Stimulated activated CD4-positive, alpha-beta T cell treated with anti-CD3 and anti-CD28 coated beads, Interleukin-4, amount 100 ng/mL, for 48 hours (primary cell): ENCODE measurements around the gene TNNT3.

Source experiments
- DNase-seq, 2 donors: peaks; one replicate each; pipeline ENCODE4 v3.0.0-alpha.2; 2020; ENCODE audit warnings: low read depth in 2 of 2

TNNT3 gene

DNA sequence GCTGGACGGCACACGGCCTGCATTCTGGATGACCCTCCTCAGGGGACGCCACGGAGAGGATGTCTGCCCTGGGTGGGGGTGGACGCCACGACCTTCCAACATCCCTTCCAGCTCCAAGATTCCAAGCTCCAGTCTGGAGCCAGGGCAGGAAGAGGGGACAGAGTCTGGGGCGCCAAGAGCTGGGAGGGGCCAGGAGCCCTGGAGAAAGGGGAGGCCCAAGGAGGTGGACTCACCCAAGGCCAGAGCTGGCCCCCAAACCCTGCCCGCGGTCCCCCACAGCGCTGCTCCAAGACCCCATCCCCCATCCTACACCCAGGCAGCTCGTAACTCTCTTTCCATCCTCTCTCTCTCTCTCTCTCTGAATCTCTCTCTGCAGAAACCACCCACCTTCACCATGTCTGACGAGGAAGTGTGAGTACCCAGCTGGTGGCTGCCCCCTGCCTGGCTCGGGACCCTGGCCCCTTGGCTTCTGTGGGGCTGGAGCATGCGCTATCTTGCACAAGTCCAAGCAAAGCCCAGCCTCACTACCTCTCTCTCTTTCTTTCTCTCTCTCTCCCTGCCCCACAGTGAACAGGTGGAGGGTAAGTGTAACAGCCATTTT, 3.1 kb downstream of the TNNT3 start:
- DNase-seq, result no peak

DNA sequence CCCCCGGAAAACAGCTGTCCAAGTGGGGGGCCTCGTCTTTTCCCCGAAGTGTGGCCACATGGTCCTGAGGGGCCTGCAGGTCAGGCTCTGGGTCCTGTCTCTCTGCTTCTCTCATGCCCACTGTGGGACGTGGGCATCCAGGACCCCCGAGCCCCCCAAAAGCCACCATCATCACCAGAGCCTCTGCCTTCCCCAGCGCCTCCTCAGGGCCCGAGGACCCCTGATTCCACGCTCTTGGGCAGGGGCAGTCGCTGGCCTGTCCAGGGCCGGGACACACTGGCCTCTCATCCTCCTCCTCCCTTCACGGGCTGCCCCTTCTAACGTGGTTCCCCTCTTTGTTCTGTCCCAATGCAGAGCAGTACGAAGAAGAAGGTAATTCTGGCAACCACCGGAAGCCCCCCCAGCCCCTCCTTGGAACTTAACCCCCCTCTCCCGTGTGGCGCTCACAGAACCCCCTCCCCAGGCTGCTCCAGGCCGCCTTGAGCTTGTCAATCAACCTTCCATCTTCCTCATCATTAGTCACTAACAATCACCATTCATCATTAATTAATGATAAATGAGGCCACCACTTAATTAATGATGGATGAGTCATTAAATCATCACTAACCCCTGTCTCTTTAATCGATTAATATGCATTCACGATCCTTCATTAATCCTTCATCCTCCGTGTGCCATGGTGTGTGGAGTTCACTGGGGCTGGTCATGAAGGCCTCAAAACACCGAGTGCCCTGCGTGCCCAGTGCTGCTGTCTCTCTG, 3.9 kb downstream of the TNNT3 start:
- DNase-seq, result no peak

DNA sequence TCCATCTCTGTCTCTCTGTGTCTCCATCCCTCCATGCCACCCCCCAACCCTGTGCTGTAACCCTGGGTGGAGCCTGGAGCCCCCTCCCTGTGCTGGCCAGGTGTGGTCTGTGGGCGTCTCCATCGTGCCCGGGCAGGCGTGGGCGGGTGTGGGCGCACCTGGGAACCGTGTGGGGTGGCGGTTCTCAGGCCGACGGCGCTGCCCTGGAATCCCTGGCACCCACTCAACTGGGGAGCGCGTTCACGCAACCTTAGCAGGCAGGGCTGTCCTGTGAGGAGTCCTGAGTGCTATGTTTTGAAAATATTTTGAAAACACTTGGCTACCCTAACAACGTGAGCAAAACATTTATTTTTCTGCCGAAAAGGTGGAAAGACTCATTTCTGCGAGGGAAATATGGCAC, 4.7 kb downstream of the TNNT3 start:
- DNase-seq, result no peak

DNA sequence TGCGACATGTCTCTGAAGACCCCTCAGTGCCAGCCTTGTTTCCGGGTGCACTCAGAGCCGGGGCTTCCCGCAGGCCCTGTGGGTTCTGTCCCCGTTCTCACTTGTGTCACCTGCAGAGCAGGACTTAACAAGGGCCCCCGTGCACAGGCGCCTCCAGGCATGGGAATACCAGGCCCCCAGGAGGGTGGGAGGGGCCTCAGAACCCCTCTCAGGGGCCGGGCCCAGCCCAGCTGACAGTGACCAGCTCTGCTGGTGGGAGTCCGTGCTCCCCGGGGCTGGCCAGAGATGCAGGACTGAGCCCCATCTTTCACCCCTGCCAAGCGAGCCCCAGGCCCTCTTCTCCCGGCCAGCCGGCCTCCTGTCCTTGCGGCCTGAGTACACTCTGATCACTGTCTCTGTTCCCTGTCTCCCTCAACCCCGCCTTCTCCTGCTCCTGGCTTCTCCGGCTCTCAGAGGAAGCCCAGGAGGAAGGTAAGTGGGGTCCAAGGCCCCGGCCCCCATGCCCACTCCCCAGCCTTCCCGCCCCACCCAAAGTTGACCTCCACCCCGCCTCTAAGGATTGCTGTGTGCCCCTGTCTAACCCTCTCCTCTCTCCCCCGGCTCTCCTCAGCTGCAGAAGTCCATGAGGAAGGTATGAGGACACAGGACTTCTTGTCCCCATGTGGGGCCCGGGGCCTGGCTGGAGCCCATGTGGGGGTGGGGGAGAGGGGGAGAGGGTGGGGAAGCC, 5.3 kb downstream of the TNNT3 start:
- DNase-seq, result no peak

DNA sequence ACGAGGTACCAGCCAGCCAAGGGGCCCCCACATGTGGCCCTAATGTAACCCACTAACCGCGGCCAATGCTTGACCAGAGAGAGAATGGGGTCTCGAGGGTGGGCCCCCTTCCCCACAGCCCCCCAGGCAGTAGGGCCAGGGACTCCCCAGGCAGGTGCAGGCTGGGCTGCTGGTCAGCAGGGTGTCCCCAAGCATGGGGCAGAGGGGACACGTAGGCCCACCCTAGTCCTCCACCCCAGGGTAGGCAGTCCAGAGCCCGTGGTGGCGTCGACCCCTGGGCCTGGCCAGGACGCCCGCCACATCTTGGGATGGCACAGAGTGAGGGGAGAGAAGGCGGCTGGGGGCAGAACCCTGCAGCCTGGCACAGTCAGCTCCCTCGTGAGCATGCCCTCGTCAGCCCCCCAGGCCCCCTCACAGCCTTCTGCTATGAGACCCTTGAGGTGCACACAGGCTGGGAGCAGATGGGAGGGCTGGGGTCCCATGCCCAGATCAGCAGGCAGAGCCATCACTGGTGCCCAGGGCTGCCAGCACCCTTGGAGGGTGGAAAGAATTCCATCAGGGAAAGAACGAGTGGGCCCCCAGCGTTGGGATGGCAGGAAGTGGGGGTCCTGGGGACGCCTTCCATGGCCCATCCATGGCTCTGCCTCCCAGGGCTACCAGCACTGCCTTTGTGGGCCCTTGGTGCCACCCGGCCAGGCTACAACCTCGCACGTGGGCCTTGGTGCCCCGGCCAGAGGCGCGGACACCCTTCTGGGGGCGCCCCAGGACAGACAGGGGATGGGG, 6.1 kb downstream of the TNNT3 start:
- no peak for DNase-seq

DNA sequence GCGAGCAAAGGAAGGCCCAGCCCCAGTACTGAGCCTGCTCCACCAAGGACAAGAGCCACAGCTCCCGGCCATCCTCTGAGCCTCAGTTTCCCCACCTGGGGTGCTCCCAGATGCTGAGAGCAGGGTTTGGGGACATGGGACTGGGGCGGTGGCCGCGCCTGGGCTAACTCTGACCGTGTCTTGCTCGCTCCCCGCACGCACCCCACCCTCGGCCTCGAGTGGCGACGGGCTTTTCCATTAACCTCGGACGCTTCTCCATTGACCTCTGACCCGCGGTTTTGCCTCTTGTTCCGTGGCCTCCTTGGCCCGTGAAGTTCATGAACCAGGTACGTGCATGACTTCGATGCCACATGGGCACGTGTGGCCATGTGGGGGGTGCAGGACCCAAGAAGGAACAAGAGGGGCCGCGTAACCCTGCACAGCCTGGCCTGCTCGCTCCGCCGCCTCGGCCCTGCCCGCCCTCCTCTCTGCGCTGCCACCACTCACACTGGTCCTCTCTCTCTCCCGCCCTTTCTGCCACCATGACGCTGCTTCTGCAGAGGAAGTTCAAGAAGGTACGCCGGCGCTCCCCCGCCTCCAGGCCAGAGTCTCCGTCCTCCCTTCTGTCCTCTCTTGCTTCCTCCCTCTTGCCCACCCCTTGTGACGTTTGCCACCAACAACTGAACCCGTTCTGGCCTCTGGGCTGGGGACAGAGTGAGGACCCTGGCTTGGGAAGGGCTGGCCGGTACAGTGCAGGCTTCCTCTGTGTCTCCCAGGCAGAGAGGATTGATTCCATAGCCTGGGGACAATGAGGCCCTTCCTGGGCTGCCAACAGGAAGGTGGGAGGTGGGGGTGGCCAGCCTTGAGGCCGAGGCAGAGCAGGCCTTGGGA, 6.9 kb downstream of the TNNT3 start:
- no peak for DNase-seq

DNA sequence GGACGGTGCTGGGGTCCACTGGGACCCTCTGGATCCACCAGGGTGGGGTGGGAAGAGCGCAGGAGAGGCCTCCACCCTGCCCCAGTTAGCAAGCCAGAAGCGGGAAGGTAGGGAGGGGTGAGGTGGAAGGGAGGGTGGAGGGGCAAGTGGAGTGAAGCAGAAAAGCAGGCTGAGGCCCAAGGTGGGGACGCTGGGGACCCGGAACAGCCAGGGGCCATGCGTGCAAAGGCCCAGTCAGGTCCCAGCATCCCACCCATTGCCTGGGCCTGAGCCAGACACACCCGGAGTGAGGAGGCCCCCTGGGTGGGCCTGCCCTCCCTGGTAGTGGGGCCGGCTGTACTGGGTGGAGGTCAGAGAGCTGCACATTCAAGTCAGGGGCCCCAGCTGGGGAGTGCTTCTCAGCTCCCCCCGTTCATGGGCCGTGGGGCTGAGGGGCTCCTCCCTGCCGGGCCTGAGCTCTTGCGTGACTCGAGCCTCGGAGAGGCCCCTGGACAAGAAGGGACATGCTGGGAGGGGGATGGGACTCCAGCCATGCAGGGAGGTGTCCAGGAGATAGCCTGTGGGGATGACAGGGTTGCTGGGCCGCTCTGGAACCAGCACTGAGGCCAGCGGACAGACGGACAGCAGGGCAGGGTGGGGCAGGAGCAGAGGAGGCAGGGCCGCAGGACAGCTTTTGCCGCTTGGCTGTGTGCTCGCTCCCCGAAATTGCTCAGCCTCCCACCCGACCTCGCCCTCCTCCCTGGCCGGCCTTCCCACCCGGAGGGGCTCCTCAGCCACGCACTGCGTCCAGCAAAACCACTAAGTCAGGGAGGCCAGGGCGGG, 7.7 kb downstream of the TNNT3 start:
- DNase-seq, result no peak

DNA sequence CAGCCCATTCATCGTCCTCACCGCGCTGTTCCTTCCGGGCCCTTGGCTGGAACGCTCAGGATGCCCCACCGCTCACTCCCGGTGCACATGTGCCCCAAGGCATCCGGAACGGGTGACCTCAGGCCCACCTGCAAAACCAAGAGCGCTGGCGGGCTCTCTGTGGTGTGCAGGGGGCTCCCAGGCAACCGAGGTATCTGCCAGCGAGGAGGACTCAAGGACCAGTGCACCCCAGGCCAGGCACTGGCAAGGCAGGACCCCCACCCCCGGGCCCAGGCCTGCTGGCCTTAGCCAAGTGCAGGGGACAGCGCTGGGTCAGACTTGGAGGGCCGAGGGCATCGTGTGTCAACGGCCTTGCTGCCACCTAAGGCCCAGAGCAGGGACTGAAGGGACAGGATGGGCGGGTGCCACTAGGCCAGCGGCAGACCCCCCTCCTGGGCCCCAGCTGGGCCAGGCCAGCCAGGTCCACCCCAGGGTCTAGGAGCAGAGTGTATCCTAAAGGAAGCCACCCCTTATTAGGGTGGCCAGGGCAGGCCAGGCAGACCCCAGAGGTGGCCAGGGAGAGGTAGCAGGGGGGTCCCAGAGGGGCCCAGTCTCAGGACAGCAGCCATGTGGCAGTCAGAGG, 8.5 kb downstream of the TNNT3 start:
- DNase-seq, result no peak

DNA sequence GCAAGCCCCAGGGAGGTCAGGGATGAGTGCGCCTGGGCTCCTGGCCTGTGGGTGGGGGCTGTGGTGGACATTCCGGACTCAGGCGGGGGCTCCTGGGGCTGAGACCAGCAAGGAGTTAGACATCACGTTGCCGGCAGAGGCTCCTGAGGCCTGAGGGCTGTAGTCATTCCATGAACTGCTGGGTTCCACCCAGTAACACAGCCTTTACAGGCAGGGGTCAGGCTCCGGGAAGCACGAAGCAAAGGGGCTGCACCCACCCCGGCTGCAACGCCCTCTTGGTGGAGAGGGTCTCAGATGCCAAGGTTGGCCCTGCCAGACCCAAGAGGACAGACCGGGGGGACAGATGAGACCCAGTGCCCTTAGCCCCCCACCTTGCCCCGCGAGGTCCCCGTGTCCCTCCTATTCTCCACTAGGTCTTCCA, 9.0 kb downstream of the TNNT3 start:
- DNase-seq, result no peak

DNA sequence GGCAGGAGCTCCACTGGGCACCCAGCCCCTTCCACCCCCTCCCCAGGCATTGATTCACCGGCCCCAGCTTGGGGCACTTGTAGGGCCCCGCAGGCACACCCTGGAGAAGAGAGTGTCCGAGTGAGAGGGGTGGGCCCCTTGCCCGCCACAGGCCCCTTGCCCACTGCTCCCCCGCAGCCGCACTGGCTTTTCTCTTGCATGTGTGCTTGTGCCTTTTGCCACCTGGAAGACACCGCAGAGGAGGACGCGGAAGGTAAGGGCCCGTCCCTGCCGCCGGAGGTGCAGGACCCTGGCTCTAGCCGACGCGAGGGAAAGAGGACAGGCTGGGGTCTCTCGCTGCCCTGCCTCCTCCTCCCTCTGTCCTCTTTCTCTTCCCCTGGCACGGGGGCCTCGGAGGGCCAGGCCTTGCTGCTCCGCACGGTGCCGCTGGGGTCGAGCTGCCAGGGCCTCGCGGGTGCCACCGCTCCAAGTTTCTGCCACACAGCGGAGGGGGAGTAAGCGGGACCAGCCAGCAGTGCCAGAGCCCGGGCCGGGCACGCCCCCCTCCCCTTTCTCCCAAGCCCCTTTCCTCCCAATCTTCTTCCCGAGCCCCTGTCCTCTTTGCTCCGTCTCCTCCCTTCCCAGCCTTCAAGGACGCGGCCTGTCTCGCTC, 9.5 kb downstream of the TNNT3 start:
- DNase-seq, result no peak

DNA sequence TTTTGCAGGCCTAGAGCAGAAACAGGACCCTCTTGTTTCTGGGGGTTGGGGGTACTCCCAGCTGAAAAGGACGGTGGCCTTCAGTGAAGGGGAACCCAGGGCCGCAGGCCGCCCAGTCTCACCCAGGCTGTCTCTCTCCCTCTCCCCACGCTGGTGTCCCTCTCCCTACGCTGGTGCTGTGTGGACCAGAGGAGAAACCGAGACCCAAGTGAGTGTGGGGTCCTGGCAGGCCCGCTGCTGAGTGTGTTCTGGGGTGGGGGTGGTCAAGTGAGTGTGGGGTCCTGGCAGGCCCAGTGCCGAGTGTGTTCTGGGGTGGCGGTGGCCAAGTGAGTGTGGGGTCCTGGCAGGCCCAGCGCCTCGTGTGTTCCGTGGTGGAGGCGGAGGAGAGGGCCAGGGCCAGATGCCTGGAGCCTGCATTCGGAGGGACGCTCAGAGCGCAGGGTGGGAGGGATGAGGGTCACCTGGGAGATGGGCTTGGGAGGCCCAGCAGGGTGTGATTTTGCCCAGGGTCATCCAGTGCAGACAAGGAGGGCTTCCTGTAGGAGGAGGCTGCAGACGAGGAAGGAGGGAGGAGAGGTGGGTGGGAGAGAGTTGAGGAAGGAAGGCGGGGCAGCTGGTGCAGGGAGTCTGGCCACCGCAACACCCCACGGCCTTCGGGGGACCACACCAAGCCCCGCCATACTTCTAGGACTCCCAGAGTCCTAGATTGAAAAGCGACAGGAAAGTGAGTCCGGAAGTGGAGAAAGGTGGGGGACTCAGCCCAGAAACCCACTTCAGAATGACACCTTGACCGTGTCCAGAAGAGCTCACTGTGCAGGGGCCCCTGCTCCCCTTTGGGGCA, 10.3 kb downstream of the TNNT3 start:
- DNase-seq, result no peak

DNA sequence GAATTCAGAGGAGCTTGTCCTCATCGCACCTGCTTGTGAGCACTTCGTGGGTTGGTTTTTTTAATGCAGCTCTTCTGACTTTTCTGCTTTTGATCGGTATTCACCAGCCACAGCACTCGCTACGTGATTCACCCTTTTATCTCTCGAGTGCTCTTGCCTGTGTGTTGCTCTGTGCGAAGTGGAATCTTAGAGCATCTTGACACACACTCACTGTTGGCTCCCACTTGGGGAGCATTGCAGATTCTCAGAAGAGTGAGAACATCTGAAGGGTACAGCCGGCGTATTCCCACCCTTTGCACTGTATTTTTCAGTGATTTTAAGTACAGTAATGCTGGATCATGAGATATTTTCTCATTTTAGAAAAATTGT, 10.9 kb downstream of the TNNT3 start:
- DNase-seq, result no peak

DNA sequence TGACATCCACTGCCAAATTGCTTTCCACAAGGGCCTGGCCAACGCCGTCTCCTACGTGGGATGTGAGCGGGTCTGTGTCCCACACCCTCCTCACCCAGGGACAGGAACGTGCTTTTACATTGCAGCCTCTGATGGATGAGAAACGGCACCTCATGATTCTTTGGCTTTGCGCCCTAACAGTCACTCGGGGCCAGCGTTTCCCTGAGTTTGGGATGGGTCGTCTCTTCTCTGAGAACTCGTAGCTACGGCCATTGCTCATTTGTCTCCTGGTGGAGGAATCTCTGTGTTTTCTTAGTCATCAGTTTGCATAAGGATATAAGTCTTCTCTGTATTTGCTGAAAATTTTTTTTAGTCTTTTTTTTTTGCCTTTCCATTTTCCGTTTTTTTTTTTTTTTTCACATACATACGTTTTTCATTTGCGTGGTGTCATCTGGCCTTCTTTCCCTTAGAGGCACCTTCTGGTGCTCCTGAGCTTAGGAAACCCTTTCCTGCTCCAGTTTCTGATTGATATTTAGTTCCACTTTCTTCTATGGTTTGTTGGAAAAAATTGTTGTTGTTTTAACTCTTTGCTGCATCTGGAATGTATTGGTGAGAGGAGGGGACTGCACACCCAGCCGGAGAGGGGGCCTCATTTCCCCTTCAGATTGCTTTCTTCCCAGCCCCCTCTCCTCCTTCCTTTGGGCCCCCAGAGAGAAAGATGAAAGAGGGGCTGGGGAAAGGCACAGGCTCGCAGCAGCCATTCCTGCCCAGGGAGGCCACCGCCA, 12.0 kb downstream of the TNNT3 start:
- no peak for DNase-seq

DNA sequence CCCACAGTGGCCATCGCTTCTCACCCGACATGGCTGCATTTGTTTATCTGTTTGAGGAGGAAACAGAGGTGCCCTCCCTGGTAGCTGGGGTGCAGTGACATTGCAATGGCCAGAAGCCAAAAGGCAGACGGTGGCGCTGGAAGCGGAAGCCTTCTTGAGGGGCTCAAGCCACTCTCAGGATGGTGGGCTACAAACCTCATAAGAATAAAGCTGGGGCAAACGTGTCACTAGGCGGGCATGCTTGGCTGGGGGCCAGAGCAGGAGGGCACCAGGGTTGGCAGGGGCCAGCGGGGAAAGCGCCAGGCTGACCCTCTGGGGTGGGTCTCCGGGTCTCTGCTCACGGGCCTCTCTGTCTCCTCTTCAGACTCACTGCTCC, 12.6 kb downstream of the TNNT3 start:
- no peak for DNase-seq

DNA sequence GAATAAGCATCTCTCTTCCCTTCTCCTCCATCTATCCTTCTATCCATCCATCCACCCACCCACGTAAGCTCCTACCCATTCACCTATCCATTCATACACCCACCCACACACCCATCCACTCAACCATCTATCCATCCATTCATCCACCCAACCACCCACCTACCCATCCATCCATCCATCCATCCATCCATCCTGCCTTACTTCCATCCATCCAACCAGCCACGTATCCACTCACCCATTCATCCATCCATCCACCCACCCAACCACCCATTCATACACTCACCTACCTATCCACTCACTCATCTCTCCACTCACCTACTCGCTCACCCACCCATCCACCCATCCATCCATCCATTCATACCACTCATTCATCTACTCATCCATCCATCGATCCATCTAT, 13.2 kb downstream of the TNNT3 start:
- no peak for DNase-seq

DNA sequence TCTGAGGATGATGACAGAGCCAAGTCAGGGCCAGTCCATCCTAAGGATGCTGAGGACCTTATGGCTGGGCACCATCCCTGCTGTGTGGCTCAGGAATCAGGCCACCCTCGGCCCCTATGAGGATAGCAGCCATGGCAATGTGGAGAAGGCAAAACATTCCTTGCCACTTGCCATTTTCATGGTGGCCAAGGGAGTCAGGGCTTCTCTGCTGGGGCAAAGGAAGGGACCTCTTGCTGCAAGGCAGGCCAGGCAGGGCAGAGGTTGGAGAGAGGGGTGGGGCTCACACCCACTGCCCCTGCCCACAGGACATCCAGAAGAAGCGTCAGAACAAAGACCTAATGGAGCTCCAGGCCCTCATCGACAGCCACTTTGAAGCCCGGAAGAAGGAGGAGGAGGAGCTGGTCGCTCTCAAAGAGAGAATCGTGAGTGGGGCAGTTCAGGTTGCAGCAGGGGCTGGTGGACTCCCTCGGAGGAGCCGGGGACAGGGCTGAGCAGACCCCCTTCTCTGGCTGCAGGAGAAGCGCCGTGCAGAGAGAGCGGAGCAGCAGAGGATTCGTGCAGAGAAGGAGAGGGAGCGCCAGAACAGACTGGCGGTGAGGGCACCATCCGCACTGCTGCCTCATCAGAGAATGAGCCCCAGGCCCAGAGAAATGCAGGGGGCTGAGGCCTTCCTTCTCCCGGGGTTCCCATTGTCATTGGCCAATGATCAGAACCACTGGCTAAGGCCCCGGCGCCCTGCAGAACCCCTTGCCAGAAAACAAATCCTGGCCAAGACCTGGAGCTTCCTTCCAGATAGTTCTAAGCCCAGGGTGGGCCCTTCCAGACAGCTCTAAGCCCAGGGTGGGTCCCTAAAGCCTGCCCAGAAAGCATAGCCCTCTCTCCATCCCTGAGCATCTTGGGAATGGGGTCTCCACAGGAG, 14.2 kb downstream of the TNNT3 start:
- no peak for DNase-seq
